Measurements from ENCODE around the gene FARP2. TPM values are rescaled to one million over a fixed set of nuclear protein-coding genes. Genes with fewer than 3 reads are reported as not detected.
A peak's percentile ranks its signal among the peaks of the same experiment; 100 is the strongest.

FARP2 gene
- total and polyA plus RNA-seq, 2 of the 13 experiments (the other 11 are each of a cell fraction or from before 2014, with no cell fraction given) = 28.0 to 45.4 TPM

DNA sequence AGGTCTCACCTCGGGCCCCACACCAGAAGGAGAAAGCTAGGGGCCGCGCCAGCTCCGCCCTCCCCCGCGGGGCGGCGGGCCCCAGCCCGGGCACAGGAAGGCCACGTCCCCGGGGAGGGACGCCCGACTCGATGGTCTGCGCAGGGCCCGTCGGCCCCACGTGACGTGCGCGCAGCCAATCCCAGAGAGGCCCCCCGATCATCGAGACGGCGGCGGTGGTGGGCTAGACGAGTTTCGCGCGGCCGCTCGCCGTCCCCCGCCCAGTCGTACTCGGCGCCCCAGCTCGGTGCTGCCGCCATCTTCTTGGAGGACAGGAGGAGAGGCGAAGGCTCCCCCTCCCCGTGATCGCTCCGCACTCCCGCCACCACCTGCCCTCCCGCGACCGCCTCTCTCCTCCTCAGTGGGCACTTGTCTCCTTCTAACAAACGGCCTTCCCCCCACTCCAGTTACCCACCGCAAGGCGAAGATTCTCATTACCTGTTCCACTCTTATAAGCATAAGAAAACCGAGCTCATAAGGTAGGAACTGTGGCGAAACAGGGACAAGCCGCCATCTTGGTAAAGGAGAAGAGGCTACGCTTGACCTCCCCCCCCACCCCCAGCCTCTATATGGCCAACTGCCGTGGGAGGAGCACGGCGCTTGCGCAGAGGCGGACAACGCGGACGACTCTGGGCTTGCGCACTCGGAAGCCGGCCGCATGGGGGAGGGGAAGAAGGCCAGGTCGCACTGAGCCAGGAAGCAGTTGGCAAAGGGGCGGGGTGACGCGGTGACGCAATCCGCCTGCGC is 40.8 kb upstream of the FARP2 start, which contains the start of gene HDLBP (continued):
- TF ChIP-seq ZNF326 (CRISPR knock-in tag; IDR thresholded peaks at IDR 0.05; ENCODE audit: borderline replicate concordance) = no peak
- TF ChIP-seq KDM4B (CRISPR knock-in tag; IDR thresholded peaks at IDR 0.05) = peak; percentile 81; the same call in 1 of the 2 replicates
- TF ChIP-seq ZNF766 (CRISPR knock-in tag; IDR thresholded peaks at IDR 0.05; ENCODE audit: borderline replicate concordance) = no peak; the same call in 1 of the 2 replicates
- no peak for TF ChIP-seq ZMYM2 (CRISPR knock-in tag; IDR thresholded peaks at IDR 0.05)
- TF ChIP-seq ZNF879 (CRISPR knock-in tag; IDR thresholded peaks at IDR 0.05) = 0 out of 2 replicates have a peak, but pooled peaks have one; percentile 42
- peak; percentile 80 for TF ChIP-seq BORCS8-MEF2B (CRISPR knock-in tag; IDR thresholded peaks at IDR 0.05)
- TF ChIP-seq KLF12 (CRISPR knock-in tag; IDR thresholded peaks at IDR 0.05; ENCODE audit: borderline replicate concordance) = peak; percentile 78
- peak; percentile 86; the same call in 1 of the 2 replicates for TF ChIP-seq ZNF780A (CRISPR knock-in tag; IDR thresholded peaks at IDR 0.05)
- TF ChIP-seq ZNF644 (CRISPR knock-in tag; IDR thresholded peaks at IDR 0.05; ENCODE audit: low read depth) = peak; percentile 64; the same call in 1 of the 2 replicates
- no peak; the same call in 1 of the 2 replicates for TF ChIP-seq SAFB2 (CRISPR knock-in tag; IDR thresholded peaks at IDR 0.05; ENCODE audit: borderline replicate concordance, low read depth)
- TF ChIP-seq EHMT2 (IDR thresholded peaks at IDR 0.05; ENCODE audit: borderline replicate concordance, low read depth, low read length) = peak; percentile 68; the same call in 1 of the 2 replicates
- peak; percentile 99 for TF ChIP-seq ZNF670 (CRISPR knock-in tag; IDR thresholded peaks at IDR 0.05; ENCODE audit: borderline replicate concordance)
- TF ChIP-seq PHF20 (CRISPR knock-in tag; IDR thresholded peaks at IDR 0.05) = peak; percentile 75; the same call in 1 of the 2 replicates
- peak; percentile 80 for TF ChIP-seq ASH2L (IDR thresholded peaks at IDR 0.05; ENCODE audit: insufficient read length, low read depth, low read length)
- TF ChIP-seq SRSF9 (IDR thresholded peaks at IDR 0.05; ENCODE audit: borderline replicate concordance, insufficient read depth, low read depth, low read length, poor library complexity, severe bottlenecking) = no peak
- TF ChIP-seq, protein P1, sequence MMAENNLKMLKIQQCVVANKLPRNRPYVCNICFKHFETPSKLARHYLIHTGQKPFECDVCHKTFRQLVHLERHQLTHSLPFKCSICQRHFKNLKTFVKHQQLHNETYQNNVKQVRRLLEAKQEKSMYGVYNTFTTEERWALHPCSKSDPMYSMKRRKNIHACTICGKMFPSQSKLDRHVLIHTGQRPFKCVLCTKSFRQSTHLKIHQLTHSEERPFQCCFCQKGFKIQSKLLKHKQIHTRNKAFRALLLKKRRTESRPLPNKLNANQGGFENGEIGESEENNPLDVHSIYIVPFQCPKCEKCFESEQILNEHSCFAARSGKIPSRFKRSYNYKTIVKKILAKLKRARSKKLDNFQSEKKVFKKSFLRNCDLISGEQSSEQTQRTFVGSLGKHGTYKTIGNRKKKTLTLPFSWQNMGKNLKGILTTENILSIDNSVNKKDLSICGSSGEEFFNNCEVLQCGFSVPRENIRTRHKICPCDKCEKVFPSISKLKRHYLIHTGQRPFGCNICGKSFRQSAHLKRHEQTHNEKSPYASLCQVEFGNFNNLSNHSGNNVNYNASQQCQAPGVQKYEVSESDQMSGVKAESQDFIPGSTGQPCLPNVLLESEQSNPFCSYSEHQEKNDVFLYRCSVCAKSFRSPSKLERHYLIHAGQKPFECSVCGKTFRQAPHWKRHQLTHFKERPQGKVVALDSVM (CRISPR knock-in tag; IDR thresholded peaks at IDR 0.05) = peak; percentile 81; the same call in 1 of the 2 replicates
- TF ChIP-seq, protein P2, sequence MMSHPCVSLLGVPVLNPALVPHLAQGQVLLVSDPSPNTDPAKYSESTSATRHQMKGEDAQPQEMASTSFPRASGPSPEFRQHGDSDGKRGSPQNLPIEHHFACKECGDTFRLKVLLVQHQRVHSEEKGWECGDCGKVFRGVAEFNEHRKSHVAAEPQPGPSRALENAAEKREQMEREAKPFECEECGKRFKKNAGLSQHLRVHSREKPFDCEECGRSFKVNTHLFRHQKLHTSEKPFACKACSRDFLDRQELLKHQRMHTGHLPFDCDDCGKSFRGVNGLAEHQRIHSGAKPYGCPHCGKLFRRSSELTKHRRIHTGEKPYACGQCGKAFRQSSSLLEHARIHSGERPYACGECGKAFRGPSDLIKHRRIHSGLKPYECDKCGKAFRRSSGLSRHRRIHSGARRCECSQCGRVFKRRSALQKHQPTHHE (CRISPR knock-in tag; IDR thresholded peaks at IDR 0.05; ENCODE audit: borderline replicate concordance) = peak; percentile 92; the same call in 1 of the 2 replicates
- TF ChIP-seq, protein P3, sequence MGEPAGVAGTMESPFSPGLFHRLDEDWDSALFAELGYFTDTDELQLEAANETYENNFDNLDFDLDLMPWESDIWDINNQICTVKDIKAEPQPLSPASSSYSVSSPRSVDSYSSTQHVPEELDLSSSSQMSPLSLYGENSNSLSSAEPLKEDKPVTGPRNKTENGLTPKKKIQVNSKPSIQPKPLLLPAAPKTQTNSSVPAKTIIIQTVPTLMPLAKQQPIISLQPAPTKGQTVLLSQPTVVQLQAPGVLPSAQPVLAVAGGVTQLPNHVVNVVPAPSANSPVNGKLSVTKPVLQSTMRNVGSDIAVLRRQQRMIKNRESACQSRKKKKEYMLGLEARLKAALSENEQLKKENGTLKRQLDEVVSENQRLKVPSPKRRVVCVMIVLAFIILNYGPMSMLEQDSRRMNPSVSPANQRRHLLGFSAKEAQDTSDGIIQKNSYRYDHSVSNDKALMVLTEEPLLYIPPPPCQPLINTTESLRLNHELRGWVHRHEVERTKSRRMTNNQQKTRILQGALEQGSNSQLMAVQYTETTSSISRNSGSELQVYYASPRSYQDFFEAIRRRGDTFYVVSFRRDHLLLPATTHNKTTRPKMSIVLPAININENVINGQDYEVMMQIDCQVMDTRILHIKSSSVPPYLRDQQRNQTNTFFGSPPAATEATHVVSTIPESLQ (CRISPR knock-in tag; conservative IDR thresholded peaks at IDR 0.05) = no peak; the same call in 1 of the 2 replicates
- TF ChIP-seq, protein P4, sequence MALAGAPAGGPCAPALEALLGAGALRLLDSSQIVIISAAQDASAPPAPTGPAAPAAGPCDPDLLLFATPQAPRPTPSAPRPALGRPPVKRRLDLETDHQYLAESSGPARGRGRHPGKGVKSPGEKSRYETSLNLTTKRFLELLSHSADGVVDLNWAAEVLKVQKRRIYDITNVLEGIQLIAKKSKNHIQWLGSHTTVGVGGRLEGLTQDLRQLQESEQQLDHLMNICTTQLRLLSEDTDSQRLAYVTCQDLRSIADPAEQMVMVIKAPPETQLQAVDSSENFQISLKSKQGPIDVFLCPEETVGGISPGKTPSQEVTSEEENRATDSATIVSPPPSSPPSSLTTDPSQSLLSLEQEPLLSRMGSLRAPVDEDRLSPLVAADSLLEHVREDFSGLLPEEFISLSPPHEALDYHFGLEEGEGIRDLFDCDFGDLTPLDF (CRISPR knock-in tag; IDR thresholded peaks at IDR 0.05) = peak; percentile 81; the same call in 1 of the 2 replicates
- TF ChIP-seq ZNF615 (CRISPR knock-in tag; IDR thresholded peaks at IDR 0.05; ENCODE audit: borderline replicate concordance) = peak; percentile 92; the same call in 1 of the 2 replicates
- no peak; the same call in 1 of the 2 replicates for TF ChIP-seq TMF1 (CRISPR knock-in tag; IDR thresholded peaks at IDR 0.05; ENCODE audit: low read depth)
- TF ChIP-seq ZNF251 (CRISPR knock-in tag; IDR thresholded peaks at IDR 0.05) = peak; percentile 64; the same call in 1 of the 2 replicates

Measured in HepG2 (cell line).